NCI-H2107 treated with DMSO at 0.1 percent for 48 hours (cell line): ENCODE results near the gene BGN.

ENCODE experiments used
- DNase-seq: peaks from one replicate; lab custom pipeline; 2025; ENCODE audit not compliant: unreplicated experiment; lab: John Stamatoyannopoulos, UW

Gene BGN

GRCh38 chrX:153502131-153502530 lies 7.4 kb downstream of the BGN start:
- DNase-seq: no peak

- DNase-seq: no peak
Measured at GRCh38 chrX:153502796-153503195, 8.0 kb downstream of the BGN start.

GRCh38 chrX:153504445-153505016 lies 9.8 kb downstream of the BGN start:
- no peak for DNase-seq

DNA sequence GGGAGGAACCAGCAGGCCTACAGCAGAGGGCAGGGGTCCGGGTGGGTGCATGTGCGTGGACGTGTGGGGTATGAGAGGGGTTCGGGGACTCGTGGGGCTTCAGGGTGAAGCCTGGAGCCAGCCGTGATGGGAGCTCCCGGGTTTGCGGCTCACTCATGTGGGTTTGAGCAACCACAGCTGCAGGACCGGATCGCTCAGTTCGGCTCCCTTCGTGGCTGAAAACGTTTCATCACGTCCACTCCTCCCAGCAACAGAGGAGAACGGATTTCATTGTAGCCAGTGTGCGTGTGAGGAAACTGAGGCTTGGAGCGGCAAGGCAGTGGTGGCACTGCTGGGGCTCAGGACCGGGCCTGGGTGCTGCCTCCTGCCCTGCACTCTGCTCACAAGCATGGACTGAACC lies 10.6 kb downstream of the BGN start:
- DNase-seq: no peak

DNA sequence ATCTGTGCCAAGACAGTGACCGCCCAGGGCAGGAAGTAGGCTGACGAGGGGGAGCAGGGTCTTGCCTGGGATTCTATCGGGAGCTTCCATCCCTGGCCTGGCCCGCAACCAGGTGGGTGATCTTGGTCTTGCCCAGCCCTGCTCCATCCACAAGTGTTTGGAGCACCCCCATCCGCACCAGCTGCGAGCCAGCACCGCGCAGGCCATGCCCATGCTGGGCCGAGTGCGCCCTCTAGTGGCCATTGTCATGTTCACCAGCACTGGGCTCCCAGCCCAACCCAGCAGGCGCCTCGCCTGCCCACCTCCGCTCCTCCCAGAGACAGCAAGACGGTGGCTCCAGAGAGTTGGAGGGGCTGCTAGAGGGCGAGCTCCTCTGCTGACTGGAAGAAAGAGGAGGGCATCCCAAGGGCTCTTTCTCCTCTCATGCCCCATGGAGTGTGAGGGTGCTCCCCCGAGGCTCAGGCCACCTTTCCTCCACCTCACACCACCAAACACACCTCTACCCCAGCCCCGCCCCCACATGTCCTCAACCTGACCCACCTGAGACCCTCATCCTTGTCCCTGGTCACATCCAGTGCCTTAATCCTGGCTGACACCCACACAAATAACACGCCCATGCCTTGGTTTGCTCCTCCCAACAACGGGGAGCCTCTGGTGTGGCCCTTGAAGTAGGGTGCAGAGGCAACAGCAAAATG lies 12.9 kb downstream of the BGN start:
- peak; percentile 41 for DNase-seq

GRCh38 chrX:153509592-153509991 lies 14.8 kb downstream of the BGN start:
- no peak for DNase-seq

GRCh38 chrX:153510383-153510782 lies 15.6 kb downstream of the BGN start:
- no peak for DNase-seq

GRCh38 chrX:153511784-153512500 lies 17.2 kb downstream of the BGN start:
- no peak for DNase-seq

- no peak for DNase-seq
Measured at GRCh38 chrX:153512501-153512893, 17.7 kb downstream of the BGN start.

DNA sequence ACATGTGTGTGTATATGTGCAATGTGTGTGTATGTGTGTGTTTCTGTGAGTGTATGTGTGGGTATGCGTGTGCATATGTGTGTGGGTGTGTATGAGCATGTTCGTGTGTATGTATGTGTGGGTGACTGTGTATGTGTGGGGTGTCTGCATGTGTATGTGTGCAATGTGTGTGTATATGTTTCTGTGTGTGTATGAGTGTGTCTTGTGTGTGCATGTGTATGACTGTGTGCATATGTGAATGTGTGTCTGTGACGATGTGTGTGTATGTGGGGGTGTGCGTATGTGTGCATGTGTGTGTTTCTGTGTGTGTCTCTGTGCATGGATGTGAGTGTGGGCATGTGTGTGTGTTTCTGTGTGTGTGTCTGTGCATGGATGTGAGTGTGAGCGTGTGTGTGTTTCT lies 18.5 kb downstream of the BGN start:
- no peak for DNase-seq

- DNase-seq: no peak
Measured at GRCh38 chrX:153514259-153514658, 19.5 kb downstream of the BGN start.

GRCh38 chrX:153515435-153515834 lies 20.7 kb downstream of the BGN start:
- no peak for DNase-seq

- no peak for DNase-seq
Measured at GRCh38 chrX:153516073-153516472, 21.3 kb downstream of the BGN start.

DNA sequence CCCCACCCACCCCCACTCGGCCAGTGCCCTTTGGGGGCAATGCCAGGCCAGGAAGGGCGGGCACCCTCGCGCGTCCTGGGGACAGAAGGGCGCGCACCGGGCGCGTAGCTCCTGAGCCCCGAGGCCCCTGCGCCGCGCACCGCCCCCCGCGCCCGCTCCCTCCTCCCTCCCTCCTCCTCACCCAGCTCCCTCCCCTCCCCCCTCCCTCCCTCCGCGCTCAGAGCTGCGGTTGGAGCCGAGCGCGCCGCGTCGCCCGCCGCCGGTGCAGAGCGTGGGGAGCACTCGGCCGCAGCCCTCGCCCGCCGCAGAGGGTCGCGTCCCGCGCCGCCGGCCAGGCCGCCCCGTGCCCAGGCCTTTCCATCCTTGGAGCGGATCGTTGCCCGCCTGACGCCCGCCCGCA lies 22.6 kb downstream of the BGN start, which contains the start of gene ATP2B3:
TSS of gene ATP2B3 (plus strand) at position 220 of the 400 bp plus-strand sequence. CDS start 18,606 bp downstream, outside the sequence.
- no peak for DNase-seq

DNA sequence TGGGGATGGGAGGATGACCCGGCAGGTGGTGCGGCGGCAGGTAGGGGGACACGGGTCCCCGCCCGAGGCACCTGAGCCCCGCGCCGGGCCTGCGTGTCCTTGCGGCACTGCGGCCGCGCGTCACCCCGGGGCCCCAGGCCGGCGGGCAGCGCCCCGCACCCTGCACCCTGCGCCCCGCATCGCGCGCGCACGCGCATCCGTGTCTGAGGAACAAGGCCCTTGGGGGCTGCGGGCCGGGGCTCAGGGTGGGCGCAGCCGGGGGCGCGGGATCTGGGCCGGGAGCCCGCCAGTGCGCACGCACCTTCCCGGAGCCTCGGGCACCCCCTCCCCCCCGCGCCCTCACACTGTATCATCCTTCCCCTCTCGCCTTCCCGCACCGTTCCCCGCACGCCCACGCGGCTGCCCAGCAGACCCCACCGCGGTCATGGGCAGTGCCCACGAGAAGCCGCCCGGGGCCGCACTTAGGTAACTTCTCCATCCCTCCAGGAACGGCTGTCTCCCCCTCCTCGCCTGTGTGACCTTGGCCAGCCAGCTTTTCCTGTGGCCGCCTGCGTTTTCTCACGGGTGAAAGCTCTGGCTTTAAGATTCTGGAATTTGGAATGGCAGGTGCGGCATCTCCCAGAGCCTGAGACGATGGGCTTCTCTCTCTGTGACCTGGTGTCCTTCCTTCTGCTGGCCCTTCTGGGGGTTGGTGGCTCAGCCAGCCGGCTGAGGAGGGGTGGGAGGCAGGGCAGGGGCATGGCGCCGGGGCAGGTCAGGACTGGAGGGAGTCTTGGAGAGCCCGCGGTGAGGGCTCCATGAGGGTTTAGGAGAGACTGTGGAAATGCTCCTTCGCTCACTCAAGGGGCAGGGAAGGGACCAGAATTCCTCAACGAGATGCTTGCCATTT lies 23.4 kb downstream of the BGN start:
- DNase-seq: no peak

DNA sequence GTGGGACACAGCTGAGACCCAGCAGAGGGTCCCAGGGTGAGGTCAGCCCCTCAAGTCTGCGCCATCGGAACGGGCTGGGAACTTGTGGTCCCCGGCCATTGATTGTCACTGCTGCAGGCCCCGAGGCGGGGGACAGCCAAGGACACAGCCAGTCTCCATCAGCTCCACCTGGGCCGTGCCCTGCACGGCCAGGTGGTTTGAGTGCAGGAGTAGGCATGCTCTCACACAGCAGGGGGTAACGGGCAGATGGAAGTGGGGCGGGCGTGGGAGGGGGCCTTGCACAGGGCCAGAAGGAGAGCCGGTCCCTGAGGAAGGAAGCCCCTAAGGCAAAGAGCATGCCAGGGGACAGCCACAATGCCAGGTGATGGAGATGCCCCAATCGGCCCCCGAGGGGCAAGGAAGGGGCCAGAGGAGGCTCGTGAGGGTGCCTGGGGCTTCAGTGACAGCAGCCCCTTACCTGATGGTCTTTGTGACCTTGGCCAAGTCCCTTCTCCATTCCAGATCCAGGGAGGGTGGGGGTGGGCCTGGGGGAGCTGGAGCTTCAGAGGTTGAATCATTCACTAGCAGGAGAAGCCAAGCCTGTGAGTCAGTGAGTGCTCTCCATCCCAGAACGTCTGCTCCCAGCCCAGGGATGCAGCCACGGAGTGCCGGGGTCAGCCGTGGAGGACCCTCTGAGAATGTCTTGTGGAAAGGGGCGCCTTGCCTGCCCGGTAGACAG lies 24.9 kb downstream of the BGN start:
- DNase-seq: no peak

DNA sequence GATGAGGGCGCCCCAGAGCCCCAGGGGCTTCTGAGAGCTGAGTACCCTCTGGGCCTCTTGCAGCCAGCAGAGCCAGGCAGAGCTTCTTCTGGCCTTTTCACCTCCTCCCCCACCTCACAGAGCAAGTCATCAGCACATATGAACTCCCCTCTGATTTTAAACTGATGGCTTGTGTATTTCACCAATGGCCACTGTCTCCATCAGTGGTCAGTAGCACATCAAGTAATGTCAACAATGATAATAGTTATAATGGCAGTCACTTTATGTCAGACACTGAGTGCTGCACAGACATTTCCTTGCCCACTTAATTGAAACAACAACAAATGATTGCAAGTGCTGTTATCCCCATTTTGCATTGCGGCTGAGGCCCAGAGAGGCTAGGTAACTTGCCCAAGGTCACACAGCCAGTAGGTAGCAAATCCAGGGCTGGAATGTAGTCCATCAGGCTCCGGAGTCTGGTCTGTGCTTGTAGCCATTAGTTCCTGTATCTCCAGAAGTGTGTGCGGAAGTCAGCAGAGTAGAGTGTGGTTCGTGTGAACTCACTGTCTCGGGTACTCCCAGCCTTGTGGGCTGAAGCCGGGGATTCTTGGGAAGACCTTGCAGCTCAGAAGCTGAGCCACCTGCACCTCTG lies 25.6 kb downstream of the BGN start:
- no peak for DNase-seq

DNA sequence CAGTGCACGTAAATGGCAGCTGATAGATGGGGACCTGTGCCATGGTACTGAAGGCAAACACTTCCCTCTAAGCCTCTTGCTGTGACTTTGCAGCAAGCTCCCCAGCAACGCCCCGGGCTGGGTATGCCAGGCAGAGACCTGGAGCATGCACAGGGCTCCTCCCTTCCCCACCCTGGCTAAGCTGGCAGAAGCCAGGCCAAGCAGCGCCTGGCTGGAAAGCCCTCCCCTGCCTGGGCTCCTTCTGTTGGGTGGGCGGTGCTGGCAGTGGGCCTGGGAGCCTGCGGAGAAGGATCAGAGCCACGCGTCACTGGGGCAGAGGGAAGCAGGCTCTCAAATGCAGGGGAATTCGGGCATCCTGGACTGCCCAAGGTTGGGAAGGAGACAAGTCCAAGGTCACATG lies 26.3 kb downstream of the BGN start:
- no peak for DNase-seq

- DNase-seq: no peak
Measured at GRCh38 chrX:153522259-153522658, 27.5 kb downstream of the BGN start.

DNA sequence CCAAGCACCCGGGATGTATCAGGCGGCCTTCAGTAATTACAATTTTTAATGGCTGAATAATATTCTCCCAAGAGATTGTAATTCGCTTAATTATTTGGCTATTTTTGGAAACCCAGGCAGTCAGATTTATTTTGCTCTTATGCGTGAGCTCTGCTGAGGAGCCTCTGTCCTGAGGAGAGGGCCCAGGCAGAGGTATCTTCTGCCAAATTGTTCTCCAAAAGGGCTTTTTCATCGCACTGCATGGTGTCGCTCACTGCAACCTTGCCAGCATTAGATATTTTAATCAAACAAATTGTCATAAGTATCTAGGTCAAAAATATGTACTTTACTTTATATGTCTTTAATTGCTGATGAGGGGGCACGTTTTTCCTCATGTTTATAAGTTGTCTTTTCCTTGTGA lies 28.5 kb downstream of the BGN start:
- no peak for DNase-seq
